HG03108 (cell line): ENCODE data around the gene GSS.

Experiments used
- ATAC-seq: cut with Tn5 transposase; IDR thresholded peaks from one replicate; pipeline ENCODE4 v1.9.1; 2021; ENCODE audit warnings: moderate library complexity; ENCODE audit not compliant: unreplicated experiment

The GSS gene

DNA sequence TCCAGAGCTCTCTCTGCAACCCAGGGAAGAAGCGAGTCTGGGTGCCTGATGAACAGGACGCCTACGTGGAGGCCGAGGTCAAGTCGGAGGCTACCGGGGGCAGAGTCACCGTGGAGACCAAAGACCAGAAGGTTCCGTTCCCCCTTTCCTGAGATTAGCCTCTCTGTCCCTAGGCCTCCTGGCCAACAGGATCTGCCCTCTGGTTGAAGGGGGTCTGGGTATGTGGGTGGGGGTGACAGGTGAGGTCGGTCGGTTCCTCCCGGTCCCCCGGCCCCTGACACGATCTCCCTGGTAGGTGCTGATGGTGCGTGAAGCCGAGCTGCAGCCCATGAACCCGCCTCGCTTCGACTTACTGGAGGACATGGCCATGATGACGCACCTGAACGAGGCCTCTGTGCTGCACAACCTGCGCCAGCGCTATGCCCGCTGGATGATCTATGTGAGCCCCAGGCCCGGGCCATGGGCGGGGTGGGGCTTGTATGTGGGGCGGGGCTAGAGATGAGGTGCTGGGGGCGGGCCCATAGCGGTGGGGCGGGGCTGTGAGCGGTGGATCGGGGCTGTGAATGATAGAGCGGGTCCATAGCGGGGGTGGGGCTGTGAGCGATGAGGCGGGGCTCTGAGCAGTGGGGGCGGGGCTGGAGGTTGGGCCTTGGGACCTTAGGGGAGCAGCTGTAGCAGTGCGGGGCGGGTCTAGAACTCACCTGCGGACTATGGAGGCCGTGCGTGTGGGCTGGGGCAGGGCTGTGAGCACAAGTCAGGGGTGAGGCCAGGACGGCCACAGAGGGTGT lies 24.0 kb upstream of the GSS start:
- no peak for ATAC-seq

GRCh38 chr20:34978092-34978744 lies 22.6 kb upstream of the GSS start:
- ATAC-seq = no peak

- ATAC-seq = no peak
Observed at GRCh38 chr20:34977365-34978091, 21.9 kb upstream of the GSS start.

DNA sequence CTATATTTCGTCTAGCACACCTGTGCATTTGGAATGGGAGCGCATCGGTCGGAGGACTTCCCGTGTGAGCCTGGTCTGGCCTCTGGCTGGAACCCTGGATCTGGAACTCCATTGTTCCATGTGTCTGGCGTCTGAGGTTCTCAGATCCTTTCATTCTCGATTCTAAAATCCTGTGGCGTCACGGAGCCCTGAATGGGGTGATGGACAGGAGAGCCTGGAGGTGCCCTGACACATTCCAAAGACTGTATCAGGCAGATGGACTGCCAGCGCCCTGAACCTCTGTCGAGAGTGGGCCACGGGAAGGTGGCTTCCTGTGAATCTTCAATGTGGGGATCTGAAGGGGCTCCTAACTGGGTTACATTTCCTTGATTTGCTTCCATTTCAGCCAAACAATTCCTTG lies 20.7 kb upstream of the GSS start:
- ATAC-seq = no peak

- no peak for ATAC-seq
Observed at GRCh38 chr20:34974246-34974645, 18.6 kb upstream of the GSS start.

GRCh38 chr20:34971561-34972235 lies 16.1 kb upstream of the GSS start:
- no peak for ATAC-seq

- ATAC-seq = no peak
Observed at GRCh38 chr20:34970846-34971560, 15.4 kb upstream of the GSS start.

DNA sequence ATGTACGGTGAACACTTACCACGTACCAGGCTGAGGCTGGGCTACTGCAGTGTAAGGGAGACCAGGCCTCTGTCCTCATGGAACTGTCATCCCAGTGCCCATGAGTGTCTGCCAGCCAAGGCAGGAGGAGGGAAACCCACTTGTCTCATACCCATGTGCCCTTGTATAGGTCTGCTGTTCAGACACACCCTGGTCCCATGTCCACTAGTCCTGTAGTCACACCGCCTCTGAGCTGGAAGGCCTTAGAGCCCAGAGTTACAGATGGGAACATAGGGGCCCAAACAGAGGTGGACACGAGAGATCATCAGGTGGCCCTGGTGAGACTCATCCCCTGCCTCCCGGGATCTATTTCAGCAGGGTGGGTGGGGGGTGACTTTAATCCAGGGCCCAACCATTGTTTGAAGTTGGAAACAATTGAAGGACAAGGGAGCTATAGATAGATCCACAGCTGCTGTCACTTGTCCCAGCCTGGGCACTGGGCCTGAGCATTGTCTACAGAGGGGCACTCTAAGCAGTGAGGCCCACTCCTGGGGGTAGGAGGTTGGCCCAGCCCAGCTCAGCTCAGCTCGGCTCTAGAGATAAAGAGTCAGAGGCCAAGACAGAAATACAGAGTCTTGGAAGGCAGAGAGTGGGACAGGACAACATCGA lies 14.7 kb upstream of the GSS start:
- ATAC-seq = no peak

- no peak for ATAC-seq
Observed at GRCh38 chr20:34968042-34968775, 12.6 kb upstream of the GSS start.

DNA sequence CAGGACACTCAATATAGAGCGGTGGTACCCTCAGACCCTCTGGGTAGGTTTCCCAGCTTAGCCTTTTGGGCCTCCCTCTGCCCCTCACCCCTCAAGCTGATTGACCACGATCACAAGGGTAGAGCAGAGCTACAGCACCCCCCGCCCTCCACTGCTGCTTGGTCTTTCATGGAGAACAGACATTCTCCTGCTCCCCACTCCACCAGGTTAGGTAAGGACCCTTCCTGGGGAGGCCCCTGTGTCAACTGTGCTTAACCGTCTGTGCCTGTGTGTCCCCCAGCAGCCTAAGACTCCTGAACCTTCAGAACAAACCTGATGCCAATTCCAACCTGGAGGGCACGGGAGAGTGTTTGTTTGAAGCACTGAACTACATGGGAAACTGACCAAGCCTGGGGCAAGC lies 11.8 kb upstream of the GSS start:
- no peak for ATAC-seq

- no peak for ATAC-seq
Observed at GRCh38 chr20:34965051-34965450, 9.4 kb upstream of the GSS start.

GRCh38 chr20:34964486-34964885 lies 8.9 kb upstream of the GSS start:
- no peak for ATAC-seq

DNA sequence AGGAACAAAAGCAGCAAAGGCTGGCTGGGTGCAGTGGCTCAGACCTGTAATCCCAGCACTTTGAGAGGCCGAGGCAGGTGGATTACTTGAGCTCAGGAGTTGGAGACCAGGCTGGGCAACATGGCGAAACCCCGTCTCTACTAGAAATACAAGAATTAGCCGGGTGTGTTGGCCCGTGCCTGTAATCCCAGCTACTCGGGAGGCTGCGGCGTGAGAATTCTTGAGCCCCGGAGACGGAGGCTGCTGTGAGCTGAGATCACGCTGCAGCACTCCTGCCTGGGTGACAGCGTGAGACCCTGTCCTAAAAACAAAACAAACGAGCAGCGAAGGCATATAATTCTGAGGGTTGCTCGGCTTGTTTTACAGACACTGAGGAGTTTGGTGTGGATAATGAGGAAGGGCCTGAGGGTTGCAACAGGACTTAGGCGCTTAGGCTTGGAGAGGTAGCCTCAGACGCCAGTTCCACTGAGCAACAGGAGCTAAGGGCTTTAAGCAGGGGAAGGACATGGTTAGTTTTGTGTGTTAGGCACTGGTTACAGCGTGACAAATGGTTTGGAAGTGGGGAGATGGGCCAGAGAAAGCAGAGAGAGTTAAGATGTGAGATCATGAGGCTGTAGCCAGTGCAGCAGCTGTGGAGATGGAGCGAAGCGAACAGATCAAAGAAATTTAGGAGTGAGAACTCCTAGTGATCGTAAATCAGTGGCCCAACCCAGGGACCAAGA lies 1.3 kb upstream of the GSS start:
- no peak for ATAC-seq

- no peak for ATAC-seq
Observed at GRCh38 chr20:34956041-34956458, 444 bp upstream of the GSS start.

- ATAC-seq = no peak
Observed at GRCh38 chr20:34954904-34955230, 739 bp downstream of the GSS start.

GRCh38 chr20:34953960-34954359 lies 1.6 kb downstream of the GSS start:
- no peak for ATAC-seq

GRCh38 chr20:34952671-34953070 lies 2.9 kb downstream of the GSS start:
- ATAC-seq = no peak

- ATAC-seq = no peak
Observed at GRCh38 chr20:34951652-34952051, 4.0 kb downstream of the GSS start.

DNA sequence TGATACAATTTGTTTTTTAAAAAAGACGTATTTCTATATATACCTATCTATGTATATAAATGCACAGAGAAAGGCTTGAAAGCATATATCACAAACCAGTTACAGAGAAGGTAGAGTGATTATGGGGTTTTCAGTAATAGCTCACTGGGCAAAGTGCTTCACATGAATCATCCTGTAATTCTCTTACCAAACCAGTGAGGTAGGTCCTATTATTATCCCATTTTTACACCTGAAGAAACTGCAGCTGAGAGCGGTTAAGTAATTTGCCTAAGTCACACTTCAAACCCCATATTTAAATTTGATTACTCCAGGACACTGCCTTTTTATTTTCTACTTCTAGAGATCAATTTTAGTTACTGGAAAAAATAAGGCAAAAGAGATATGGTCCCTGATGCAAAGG lies 4.4 kb downstream of the GSS start:
- ATAC-seq = no peak
